Measurements from ENCODE around the gene STK11. TPM values are rescaled to one million over a fixed set of nuclear protein-coding genes. Genes with fewer than 3 reads are reported as not detected.
A peak's percentile ranks its signal among the peaks of the same experiment; 100 is the strongest.

Gene STK11
- total and polyA plus RNA-seq, 2 donors = 31.7 to 56.5 TPM

DNA sequence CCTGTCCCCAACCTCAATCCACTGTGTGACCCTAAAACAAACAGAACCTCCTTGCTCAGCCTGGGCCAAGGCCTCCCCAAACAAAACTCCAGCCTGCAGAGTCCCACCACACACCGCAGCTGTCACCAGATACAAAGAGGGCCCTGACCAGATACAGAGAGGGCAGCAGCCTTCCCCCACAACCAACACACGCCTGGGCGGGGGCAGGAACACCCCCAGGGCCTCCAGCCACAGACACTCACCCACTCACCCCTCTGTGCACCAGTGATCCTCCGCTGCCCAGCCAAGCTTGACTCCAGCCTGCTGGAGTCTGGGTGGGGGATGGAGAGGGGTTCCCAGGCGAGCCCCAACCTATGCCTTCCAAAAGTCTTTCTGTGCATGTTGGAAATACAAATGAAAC, 57.6 kb downstream of the STK11 start:
- Histone ChIP-seq H3K27ac (ENCODE audit: low read depth) (no peak overlapping the region), H3K4me1 (ENCODE audit: insufficient read depth) (peaks cover 2% of the 10 kb centered on the region), H3K36me3 (ENCODE audit: insufficient read depth) (no peaks in the 10 kb centered on the region), H3K4me3 (ENCODE audit: low read depth, low read length) (no peak overlapping the region)
- 78% methylated on average over 5 of the region's 5 CpGs for WGBS
- no peak for DNase-seq (ENCODE audit: extremely low spot score)

DNA sequence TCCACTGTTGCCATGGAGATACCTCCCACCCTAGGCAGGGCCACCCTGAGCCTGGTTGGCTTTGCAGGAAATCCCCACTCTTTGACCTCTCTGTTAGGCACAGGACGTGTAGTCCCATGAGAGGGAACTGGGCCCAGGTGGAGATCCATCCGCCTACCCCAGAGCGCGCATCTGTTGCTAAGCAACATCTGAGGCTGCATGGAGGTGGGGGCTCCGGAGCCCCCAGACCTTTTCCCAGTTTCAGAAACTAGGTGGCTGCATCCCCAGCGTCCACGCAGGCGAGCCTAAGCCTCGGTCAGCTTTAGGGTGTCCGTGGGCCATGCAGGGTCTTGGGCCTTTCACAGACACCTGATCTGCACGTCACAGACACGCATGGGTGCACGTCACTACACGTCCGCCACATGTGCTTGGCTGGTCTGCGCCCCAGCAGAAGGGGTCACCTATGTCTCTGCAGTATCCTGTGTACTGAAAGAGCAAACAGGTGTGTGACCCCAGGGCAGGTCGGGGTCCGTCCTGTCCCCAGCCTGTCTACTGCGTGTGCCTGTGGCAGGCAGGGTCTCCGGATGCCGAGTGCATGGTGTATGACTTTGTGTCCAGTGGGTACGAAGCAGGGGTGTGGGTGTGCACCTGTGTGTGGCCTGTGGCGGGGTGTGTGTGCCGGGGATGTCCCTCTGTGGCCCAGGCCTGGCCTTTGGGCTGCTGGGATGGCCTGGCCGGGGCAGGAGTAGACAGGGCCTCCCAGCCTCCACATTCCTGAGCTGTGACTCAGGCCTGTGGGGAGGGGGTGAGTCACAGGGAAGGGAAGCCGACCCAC, 59.4 kb downstream of the STK11 start:
- no peaks in the 10 kb centered on the region for H3K4me1 ChIP-seq (ENCODE audit: insufficient read depth)
- DNase-seq (ENCODE audit: extremely low spot score) = no peak
- no peaks in the 10 kb centered on the region for H3K36me3 ChIP-seq (ENCODE audit: insufficient read depth)
- H3K27ac ChIP-seq (ENCODE audit: low read depth) = peak overlapping the region; percentile 28
- H3K4me3 ChIP-seq (ENCODE audit: low read depth, low read length) = no peak overlapping the region
- 66% methylated on average over 26 of the region's 26 CpGs for WGBS

DNA sequence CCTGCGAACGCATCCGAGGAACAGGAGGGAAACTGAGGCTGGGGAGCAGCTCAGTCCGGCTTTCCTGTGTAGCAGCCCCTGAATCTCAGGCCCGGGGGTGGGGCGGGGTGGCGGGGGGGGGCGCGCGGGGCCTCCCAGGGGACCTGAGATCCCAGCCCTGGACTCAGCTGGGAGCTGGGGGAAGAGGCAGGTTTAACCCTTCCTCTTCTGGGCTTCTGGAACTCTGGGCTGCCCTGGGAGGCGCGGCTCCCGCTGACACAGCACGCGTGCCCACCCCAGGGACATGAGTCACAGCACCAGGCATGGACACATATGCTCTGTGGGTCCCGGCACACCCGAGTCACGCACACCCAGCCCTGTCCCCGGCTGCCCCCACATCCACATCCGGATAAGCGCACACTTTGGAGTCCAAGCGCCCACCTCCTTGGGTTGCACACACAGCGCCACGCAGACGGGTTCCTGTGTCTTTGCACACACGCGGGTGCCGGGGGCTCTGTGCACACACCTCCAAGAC, 60.1 kb downstream of the STK11 start:
- Histone ChIP-seq H3K27ac (ENCODE audit: low read depth) (peak overlapping the region; percentile 68), H3K36me3 (ENCODE audit: insufficient read depth) (no peaks in the 10 kb centered on the region), H3K4me1 (ENCODE audit: insufficient read depth) (no peaks in the 10 kb centered on the region), H3K4me3 (ENCODE audit: low read depth, low read length) (no peak overlapping the region)
- no peak for DNase-seq (ENCODE audit: extremely low spot score)
- 7% methylated on average over 28 of the region's 28 CpGs for WGBS

DNA sequence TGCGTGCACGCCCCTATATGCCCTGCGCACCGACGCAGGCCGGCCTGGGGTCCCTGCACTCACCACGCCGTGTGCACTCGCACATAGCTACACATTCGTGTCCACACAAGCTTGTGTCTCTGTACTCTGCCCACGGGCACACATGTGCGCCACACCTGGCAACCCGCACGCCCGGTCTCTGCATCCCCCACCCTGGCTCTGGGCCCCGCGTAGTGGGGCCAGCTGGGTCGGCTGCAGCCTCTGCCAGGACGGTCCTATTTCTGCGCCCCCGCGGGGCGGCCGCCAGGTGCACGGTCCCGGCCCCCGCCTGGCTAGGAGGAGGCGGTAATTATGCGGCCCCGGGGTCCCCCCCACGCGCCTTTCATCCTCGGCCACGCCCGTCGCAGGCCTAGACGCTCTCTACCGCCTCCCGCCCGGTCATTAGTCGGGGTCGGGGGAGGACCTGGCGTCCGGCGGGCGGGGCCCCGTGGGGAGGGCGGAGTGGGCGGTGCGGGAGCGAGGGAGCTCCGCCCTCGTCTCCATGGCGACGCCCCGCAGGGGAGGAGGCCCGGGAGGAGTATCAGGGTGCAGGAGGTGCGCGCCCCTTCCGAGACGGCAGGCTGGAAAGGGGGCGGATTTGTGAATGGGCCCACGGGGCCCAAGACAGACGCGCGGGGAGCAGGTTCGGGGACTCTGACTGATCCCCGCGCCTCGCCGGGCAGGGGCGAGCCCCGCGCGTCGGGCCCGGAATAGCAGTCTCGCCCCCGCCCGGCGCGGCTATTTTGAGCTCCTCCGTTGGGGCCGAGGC, 60.7 kb downstream of the STK11 start:
- Histone ChIP-seq H3K4me1 (ENCODE audit: insufficient read depth) (no peaks in the 10 kb centered on the region), H3K27ac (ENCODE audit: low read depth) (peak overlapping the region; percentile 68), H3K36me3 (ENCODE audit: insufficient read depth) (no peaks in the 10 kb centered on the region), H3K4me3 (ENCODE audit: low read depth, low read length) (peak overlapping the region; percentile 33)
- DNase-seq (ENCODE audit: extremely low spot score) = no peak
- 2% methylated on average over 84 of the region's 84 CpGs for WGBS

DNA sequence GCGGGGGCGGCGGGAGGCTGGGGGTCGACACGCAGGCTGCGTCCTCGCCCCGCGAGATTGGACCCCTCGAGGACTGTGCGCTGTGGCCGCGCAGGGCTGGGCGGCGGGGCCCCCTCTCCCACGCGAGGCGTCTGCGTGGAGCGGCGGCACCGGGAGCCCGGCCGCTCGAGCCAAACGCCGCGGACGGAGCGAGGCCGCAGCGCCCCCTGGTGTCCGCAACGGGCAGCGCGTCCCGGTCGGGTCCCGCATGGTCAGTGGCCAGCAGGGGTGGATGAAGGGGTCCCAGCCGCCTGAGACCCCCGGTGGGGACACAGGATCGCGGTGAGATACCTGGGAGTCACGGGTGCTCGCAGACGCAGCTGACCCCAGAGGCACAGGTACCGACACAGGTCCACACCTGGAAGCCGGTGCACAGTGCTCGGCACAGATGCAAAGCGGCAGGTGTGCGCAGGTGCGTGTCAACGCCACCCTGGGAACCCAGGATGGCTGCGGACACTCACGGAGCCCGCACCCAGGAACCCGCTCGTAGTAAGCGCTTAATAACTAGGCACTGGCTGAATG, 61.4 kb downstream of the STK11 start:
- H3K36me3 ChIP-seq (ENCODE audit: insufficient read depth) = no peaks in the 10 kb centered on the region
- DNase-seq (ENCODE audit: extremely low spot score) = no peak
- no peaks in the 10 kb centered on the region for H3K4me1 ChIP-seq (ENCODE audit: insufficient read depth)
- H3K4me3 ChIP-seq (ENCODE audit: low read depth, low read length) = peak overlapping the region; percentile 33
- H3K27ac ChIP-seq (ENCODE audit: low read depth) = peak overlapping the region; percentile 68
- under 1% methylated on average over 59 of the region's 59 CpGs for WGBS

DNA sequence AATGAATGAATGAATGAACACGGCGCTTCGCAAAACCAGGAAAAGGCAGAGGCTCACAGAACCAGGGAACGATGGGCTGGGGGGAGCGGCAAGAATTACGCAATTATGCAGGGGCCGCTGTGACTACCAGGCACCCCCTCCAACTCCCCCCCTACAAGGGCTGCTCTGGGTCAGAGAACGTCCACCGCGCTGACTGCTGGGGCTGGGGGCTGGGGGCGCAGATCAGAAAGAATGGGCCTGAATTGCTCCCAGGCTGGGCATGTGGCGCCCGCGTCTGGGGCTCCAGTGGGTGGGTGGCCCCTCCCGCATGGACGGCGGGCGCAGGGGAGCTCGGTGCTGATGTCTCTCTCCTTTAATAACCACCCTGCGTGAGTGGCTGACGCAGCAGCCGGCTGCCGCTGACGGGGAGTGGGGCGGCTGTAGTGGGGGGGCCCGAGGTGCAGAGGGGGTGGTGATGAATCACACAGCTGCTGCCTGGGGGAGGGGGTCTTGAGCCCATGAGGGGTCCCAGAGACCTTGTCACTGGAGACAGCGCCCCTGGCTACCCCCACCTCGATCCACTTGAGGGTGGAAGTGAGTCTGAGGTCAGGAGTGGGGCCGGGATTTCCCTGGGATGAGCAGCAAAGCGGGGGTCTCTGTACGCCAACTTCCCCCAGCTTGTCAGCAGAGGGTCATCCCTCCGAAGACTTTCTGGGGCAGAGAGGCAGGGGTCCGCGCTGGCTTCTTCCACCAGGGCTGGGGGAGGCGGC, 62.1 kb downstream of the STK11 start:
- Histone ChIP-seq H3K36me3 (ENCODE audit: insufficient read depth) (no peaks in the 10 kb centered on the region), H3K27ac (ENCODE audit: low read depth) (no peak overlapping the region), H3K4me1 (ENCODE audit: insufficient read depth) (no peaks in the 10 kb centered on the region), H3K4me3 (ENCODE audit: low read depth, low read length) (no peak overlapping the region)
- no peak for DNase-seq (ENCODE audit: extremely low spot score)
- 31% methylated on average over 35 of the region's 35 CpGs for whole genome bisulfite sequencing

DNA sequence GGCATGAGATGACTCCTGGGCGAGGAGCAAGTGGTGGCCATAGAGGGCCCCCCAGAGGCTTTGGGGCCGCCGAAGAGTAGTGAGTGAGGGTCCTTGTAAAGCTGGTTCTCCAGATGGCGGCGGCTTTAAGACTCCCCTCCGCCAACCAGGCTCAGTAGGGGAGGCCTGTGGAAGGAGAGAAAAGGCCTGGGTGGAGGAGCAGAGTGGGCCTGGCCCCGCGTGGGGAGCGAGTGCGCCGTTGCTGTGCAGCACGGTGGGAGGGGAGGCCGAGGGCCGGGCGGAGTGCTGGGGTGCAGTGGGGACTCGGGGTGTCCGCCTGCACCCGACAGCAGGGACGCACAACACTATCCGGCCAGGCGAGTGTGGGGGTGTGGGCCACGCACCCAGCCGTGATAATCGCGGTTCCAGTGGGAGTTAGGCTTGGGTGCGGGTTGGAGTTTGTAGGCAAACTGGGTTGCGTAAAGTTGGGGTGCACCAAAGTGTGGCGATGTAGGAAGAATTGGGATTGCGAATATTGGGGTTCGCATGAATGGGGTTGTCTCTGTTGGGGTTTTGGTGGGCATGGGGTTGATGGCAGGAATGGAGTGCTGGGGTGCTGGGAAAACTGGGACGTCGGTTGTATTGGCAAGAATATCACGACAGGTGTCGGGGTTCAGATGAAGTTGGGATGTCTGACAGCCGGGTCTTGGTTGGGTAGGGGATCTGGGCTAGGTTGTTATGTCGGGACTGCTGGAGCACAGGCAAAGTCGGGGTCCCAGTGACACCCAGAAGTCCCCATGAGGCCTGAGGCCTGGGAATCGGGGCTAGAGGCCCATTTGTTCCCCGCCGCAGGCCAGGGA, 62.9 kb downstream of the STK11 start:
- Histone ChIP-seq H3K4me1 (ENCODE audit: insufficient read depth) (no peaks in the 10 kb centered on the region), H3K27ac (ENCODE audit: low read depth) (peak overlapping the region; percentile 4), H3K36me3 (ENCODE audit: insufficient read depth) (peaks cover 3% of the 10 kb centered on the region), H3K4me3 (ENCODE audit: low read depth, low read length) (no peak overlapping the region)
- no peak for DNase-seq (ENCODE audit: extremely low spot score)
- 47% methylated on average over 40 of the region's 40 CpGs for WGBS

DNA sequence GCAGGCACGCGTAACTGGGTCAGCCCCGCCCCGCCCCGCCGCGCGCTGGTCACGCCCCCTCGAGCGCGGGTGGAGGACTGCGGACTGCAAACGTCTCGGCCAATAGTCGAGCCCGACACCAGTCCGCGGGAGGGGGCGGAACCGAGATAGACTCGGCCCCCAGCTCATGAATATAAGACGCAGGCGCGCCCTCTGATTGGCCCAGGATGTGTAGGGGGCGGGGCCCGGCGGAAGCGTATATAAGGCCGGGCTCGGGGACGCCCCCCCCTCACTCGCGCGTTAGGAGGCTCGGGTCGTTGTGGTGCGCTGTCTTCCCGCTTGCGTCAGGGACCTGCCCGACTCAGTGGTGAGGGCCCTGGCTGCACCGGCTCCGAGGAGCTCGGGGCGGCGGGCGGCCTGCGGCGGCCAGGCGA, 63.5 kb downstream of the STK11 start, which contains the start of gene CIRBP:
Gene CIRBP, plus strand, starts transcription at position 268 of the 413 bp plus-strand sequence. CDS start 1,602 bp downstream, outside the sequence.
- Histone ChIP-seq H3K4me3 (ENCODE audit: low read depth, low read length) (peak within 1 kb of the TSS; percentile 77), H3K36me3 (ENCODE audit: insufficient read depth) (peaks cover 4% of the 10 kb centered on the region), H3K4me1 (ENCODE audit: insufficient read depth) (no peaks in the 10 kb centered on the region), H3K27ac (ENCODE audit: low read depth) (peak within 1 kb of the TSS; percentile 100)
- WGBS = under 1% methylated on average over 50 of the region's 50 CpGs
- peak; percentile 96 for DNase-seq (ENCODE audit: extremely low spot score)

DNA sequence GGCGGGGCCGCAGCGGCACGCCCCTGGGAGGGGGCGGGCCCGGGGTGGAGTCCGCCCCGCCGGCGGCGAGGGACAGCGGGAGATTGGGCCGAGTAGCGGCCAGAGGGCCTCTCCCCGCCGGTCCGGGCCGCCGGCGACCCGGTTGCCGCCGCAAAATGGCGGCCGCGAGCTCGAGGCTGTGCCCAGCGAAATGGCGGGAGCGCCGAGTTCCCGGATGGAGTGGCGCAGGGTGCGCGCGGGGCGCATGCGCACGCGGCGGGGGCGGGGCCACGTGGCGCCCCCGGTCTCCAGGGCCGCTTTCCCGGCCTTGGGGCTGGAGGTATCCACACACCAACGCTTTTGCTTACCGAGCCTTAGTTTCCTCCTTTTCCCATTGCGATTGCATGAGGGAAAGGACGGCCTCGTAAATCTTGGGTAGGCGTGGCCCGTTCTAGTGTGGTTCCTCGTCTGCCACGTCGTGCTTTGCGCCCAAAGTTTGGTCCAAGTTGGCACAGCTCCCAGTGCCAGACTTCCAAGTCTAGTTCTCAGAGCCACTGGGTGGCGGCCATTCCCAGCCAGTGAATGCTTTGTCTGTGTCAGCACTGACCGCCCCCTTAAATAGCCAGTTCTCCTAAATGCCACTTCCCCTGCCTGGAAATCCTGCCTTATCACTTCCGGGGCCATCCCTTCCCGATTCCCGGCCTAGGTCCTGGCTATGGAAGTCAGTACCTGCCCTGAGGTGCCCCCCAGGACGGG, 64.1 kb downstream of the STK11 start:
- DNase-seq (ENCODE audit: extremely low spot score) = no peak
- Histone ChIP-seq H3K36me3 (ENCODE audit: insufficient read depth) (peaks cover 5% of the 10 kb centered on the region), H3K4me1 (ENCODE audit: insufficient read depth) (no peaks in the 10 kb centered on the region), H3K27ac (ENCODE audit: low read depth) (peak overlapping the region; percentile 100), H3K4me3 (ENCODE audit: low read depth, low read length) (peak overlapping the region; percentile 77)
- under 1% methylated on average over 64 of the region's 64 CpGs for WGBS

DNA sequence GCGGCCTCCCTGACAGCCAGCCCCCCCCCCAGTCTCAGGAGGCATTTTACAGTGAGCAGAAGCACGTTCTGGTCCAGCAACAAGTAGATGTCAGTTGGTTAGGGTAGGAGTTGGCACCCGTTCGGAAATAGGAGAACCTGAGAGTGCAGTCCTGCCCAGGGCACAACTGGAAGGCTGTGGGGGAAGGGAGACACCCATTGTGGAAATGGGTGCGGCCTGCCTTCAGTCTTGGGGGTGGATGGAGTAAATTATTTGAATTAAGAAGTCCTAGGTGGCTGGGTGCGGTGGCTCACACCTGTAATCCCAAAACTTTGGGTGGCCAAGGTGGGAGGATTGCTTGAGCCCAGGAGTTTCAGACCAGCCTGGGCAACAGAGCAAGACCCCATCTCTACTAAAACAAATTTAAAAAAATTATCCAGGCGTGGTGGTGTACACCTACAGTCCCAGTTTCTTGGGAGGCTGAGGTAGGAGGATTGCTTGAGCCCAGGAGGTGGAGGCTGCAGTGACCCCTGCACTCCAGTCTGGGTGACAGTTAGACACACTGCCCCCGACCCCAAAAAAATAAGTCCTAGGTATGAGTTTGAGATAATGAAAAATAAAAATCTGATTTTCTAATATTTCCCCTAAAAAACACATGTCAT, 64.8 kb downstream of the STK11 start:
- H3K4me1 ChIP-seq (ENCODE audit: insufficient read depth) = no peaks in the 10 kb centered on the region
- DNase-seq (ENCODE audit: extremely low spot score) = no peak
- WGBS = 29% methylated on average over 8 of the region's 8 CpGs
- H3K36me3 ChIP-seq (ENCODE audit: insufficient read depth) = peaks cover 5% of the 10 kb centered on the region
- peak overlapping the region; percentile 100 for H3K27ac ChIP-seq (ENCODE audit: low read depth)
- H3K4me3 ChIP-seq (ENCODE audit: low read depth, low read length) = peak overlapping the region; percentile 77

DNA sequence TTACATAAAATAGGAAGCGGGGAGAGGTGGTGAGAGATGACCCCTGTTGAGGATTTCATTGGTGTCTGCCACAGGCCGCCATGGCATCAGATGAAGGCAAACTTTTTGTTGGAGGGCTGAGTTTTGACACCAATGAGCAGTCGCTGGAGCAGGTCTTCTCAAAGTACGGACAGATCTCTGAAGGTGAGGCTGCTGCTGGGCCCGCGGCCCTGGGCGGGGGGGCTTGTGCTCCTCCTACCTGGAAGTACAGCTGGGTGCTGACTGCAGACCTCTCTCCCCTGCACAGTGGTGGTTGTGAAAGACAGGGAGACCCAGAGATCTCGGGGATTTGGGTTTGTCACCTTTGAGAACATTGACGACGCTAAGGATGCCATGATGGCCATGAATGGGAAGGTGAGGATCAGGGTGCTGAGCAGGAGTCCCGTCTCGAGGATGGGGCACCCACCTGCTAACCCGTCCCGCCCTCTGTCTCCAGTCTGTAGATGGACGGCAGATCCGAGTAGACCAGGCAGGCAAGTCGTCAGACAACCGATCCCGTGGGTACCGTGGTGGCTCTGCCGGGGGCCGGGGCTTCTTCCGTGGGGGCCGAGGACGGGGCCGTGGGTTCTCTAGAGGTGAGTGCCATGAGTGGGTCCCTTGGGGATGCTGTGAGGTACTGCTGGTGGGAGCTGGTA, 65.4 kb downstream of the STK11 start:
- Histone ChIP-seq H3K4me3 (ENCODE audit: low read depth, low read length) (peak overlapping the region; percentile 6), H3K36me3 (ENCODE audit: insufficient read depth) (peaks cover 5% of the 10 kb centered on the region), H3K27ac (ENCODE audit: low read depth) (no peak overlapping the region), H3K4me1 (ENCODE audit: insufficient read depth) (no peaks in the 10 kb centered on the region)
- 64% methylated on average over 26 of the region's 26 CpGs for WGBS
- no peak for DNase-seq (ENCODE audit: extremely low spot score)
